Neural progenitor cell (in vitro differentiated cells): ENCODE results near the gene ADD3. TPM values are rescaled to one million over a fixed set of nuclear protein-coding genes. Genes with fewer than 3 reads are reported as not detected.
A peak's percentile ranks its signal among the peaks of the same experiment; 100 is the strongest.

Source experiments
- DNase-seq: peaks from one replicate; pipeline ENCODE4 v3.0.0-alpha.2; 2016; ENCODE audit warnings: low spot score
- H2AFZ ChIP-seq: fragments of 200-600 bp; sonication (generic); replicated peaks from 2 replicates; pipeline ENCODE4 v1.6.1; 2016; ENCODE audit warnings: antibody characterized with exemption
- H3F3A ChIP-seq: fragments of 200-600 bp; sonication (generic); 2 replicates; pipeline ENCODE4 v1.6.1; 2016; ENCODE audit warnings: antibody characterized with exemption, low read depth
- H3K27ac ChIP-seq: fragments of 200-600 bp; sonication (generic); 2 replicates; pipeline ENCODE4 v1.5.1; 2016; ENCODE audit warnings: mild to moderate bottlenecking
- H3K27me3 ChIP-seq: fragments of 200-600 bp; sonication (generic); 2 replicates; pipeline ENCODE4 v1.6.1; 2016; ENCODE audit warnings: mild to moderate bottlenecking, moderate library complexity
- H3K36me3 ChIP-seq: fragments of 200-600 bp; sonication (generic); 2 replicates; pipeline ENCODE4 v1.5.1; 2016
- H3K4me1 ChIP-seq: fragments of 200-600 bp; sonication (generic); 2 replicates; pipeline ENCODE4 v1.6.1; 2016; ENCODE audit warnings: mixed run types
- H3K4me2 ChIP-seq: fragments of 200-600 bp; sonication (generic); 2 replicates; pipeline ENCODE4 v1.6.1; 2016
- H3K4me3 ChIP-seq: fragments of 200-600 bp; sonication (generic); 2 replicates; pipeline ENCODE4 v1.5.1; 2016
- H3K79me2 ChIP-seq: fragments of 200-600 bp; sonication (generic); 2 replicates; pipeline ENCODE4 v1.6.1; 2016; ENCODE audit warnings: low read depth
- H3K9ac ChIP-seq: fragments of 200-600 bp; sonication (generic); 2 replicates; pipeline ENCODE4 v1.6.1; 2016
- H3K9me3 ChIP-seq: fragments of 200-600 bp; sonication (generic); 2 replicates; pipeline ENCODE4 v1.5.1; 2016; ENCODE audit warnings: low read depth
- H4K20me1 ChIP-seq: fragments of 200-600 bp; sonication (generic); 2 replicates; pipeline ENCODE4 v1.6.1; 2016; ENCODE audit warnings: low read depth
- H3K27ac Mint-ChIP-seq: 3 replicates; pipeline ENCODE4 v1.8.0; 2021; ENCODE audit warnings: mixed read lengths
- H3K27me3 Mint-ChIP-seq: 2 replicates; pipeline ENCODE4 v1.8.0; 2022; ENCODE audit warnings: low read depth, mild to moderate bottlenecking, inconsistent platforms, moderate library complexity, mixed read lengths; ENCODE audit not compliant: insufficient read depth
- H3K36me3 Mint-ChIP-seq: 3 replicates; pipeline ENCODE4 v1.8.0; 2021; ENCODE audit warnings: mixed read lengths
- H3K4me1 Mint-ChIP-seq: 3 replicates; pipeline ENCODE4 v1.8.0; 2021; ENCODE audit warnings: mixed read lengths
- H3K4me3 Mint-ChIP-seq: 3 replicates; pipeline ENCODE4 v1.8.0; 2021; ENCODE audit warnings: mild to moderate bottlenecking, moderate library complexity, mixed read lengths
- H3K9me3 Mint-ChIP-seq: 3 replicates; pipeline ENCODE4 v1.8.0; 2020; ENCODE audit warnings: mixed read lengths
- CTCF ChIP-seq: fragments of 200-600 bp; sonication (generic); IDR thresholded peaks from 2 replicates; pipeline ENCODE4 v1.5.1; 2017; ENCODE audit warnings: antibody characterized with exemption, mild to moderate bottlenecking
- EZH2 ChIP-seq: fragments of 200-600 bp; sonication (generic); IDR thresholded peaks from 2 replicates; pipeline ENCODE4 v1.6.1; 2017; ENCODE audit warnings: antibody characterized with exemption, mild to moderate bottlenecking, moderate library complexity
- EZH2phosphoT487 ChIP-seq: fragments of 200-600 bp; sonication (generic); IDR thresholded peaks from 2 replicates; pipeline ENCODE4 v1.6.1; 2017; ENCODE audit warnings: antibody characterized with exemption
- total RNA-seq: library from RNA; depleted of rRNA; stranded (reverse); fragments of >200 nt; gene quantifications from 2 replicates; pipeline ENCODE4 v1.2.3, GENCODE V29; 2015; ENCODE audit warnings: low replicate concordance

Gene ADD3
- total RNA-seq, 1 donor from 2014 or later, result 345 TPM

GRCh38 chr10:109963439-109963838 lies 44.3 kb upstream of the ADD3 start:
- Histone ChIP-seq H3K36me3 (no peaks in the 10 kb centered on the region), H3K4me2 (no peak overlapping the region), H3K27me3 (no peaks in the 10 kb centered on the region), H3F3A (no peaks in the 10 kb centered on the region), H4K20me1 (no peaks in the 10 kb centered on the region), H3K4me3 (no peak overlapping the region), H3K27ac (no peak overlapping the region), H3K4me1 (peaks cover 36% of the 10 kb centered on the region), H3K79me2 (no peaks in the 10 kb centered on the region), H3K9ac (no peak overlapping the region), H3K9me3 (no peaks in the 10 kb centered on the region), H2AFZ (no peak overlapping the region)
- H3K9me3 Mint-ChIP-seq, result no peaks in the 10 kb centered on the region
- DNase-seq, result no peak
- TF ChIP-seq EZH2phosphoT487 (no peak), CTCF (no peak), EZH2 (no peak)
- H3K4me3 Mint-ChIP-seq, result no peak overlapping the region
- no peak overlapping the region for H3K27ac Mint-ChIP-seq
- H3K27me3 Mint-ChIP-seq, result peaks cover 10% of the 10 kb centered on the region
- H3K4me1 Mint-ChIP-seq, result peaks cover 50% of the 10 kb centered on the region
- H3K36me3 Mint-ChIP-seq, result no peaks in the 10 kb centered on the region

- Histone ChIP-seq H3K36me3 (no peaks in the 10 kb centered on the region), H2AFZ (no peak overlapping the region), H3K27me3 (no peaks in the 10 kb centered on the region), H3K27ac (no peak overlapping the region), H3K9ac (no peak overlapping the region), H3K79me2 (no peaks in the 10 kb centered on the region), H3K4me3 (no peak overlapping the region), H3K4me2 (no peak overlapping the region), H3K9me3 (no peaks in the 10 kb centered on the region), H3K4me1 (peaks cover 36% of the 10 kb centered on the region), H3F3A (no peaks in the 10 kb centered on the region), H4K20me1 (no peaks in the 10 kb centered on the region)
- H3K36me3 Mint-ChIP-seq, result no peaks in the 10 kb centered on the region
- H3K4me1 Mint-ChIP-seq, result peaks cover 53% of the 10 kb centered on the region
- no peaks in the 10 kb centered on the region for H3K9me3 Mint-ChIP-seq
- peaks cover 10% of the 10 kb centered on the region for H3K27me3 Mint-ChIP-seq
- DNase-seq, result no peak
- no peak overlapping the region for H3K4me3 Mint-ChIP-seq
- no peak overlapping the region for H3K27ac Mint-ChIP-seq
- TF ChIP-seq CTCF (no peak), EZH2 (no peak), EZH2phosphoT487 (no peak)
Observed at GRCh38 chr10:109964318-109964717, 43.5 kb upstream of the ADD3 start.

GRCh38 chr10:109966961-109967738 lies 40.6 kb upstream of the ADD3 start:
- Mint-ChIP-seq H3K4me3 (peak overlapping the region; percentile 15), H3K4me1 (peaks cover 37% of the 10 kb centered on the region), H3K27ac (peak overlapping the region; percentile 87), H3K36me3 (no peaks in the 10 kb centered on the region), H3K27me3 (peaks cover 10% of the 10 kb centered on the region), H3K9me3 (no peaks in the 10 kb centered on the region)
- TF ChIP-seq EZH2phosphoT487, result no peak
- TF ChIP-seq EZH2, result no peak
- Histone ChIP-seq H4K20me1 (no peaks in the 10 kb centered on the region), H3K4me3 (no peak overlapping the region), H3K9ac (no peak overlapping the region), H3K4me2 (peak overlapping the region; percentile 21), H3K4me1 (peaks cover 20% of the 10 kb centered on the region), H3K9me3 (no peaks in the 10 kb centered on the region), H3F3A (no peaks in the 10 kb centered on the region), H3K27me3 (no peaks in the 10 kb centered on the region), H3K79me2 (no peaks in the 10 kb centered on the region), H2AFZ (peak overlapping the region; percentile 62), H3K27ac (no peak overlapping the region), H3K36me3 (no peaks in the 10 kb centered on the region)
- DNase-seq, result no peak

GRCh38 chr10:109967739-109968088 lies 40.1 kb upstream of the ADD3 start:
- H3K27ac ChIP-seq, result no peak overlapping the region
- H3K27ac Mint-ChIP-seq, result peak overlapping the region; percentile 87
- H3K4me2 ChIP-seq, result no peak overlapping the region

More at GRCh38 chr10:109967739-109968088, 40.1 kb upstream of the ADD3 start:
- DNase-seq, result no peak
- Mint-ChIP-seq H3K36me3 (no peaks in the 10 kb centered on the region), H3K4me3 (no peak overlapping the region), H3K27me3 (peaks cover 7% of the 10 kb centered on the region), H3K9me3 (no peaks in the 10 kb centered on the region), H3K4me1 (peaks cover 32% of the 10 kb centered on the region)
- no peaks in the 10 kb centered on the region for H4K20me1 ChIP-seq
- no peaks in the 10 kb centered on the region for H3K36me3 ChIP-seq
- H3F3A ChIP-seq, result no peaks in the 10 kb centered on the region
- H3K79me2 ChIP-seq, result no peaks in the 10 kb centered on the region
- no peak for TF ChIP-seq EZH2phosphoT487
- no peak for TF ChIP-seq EZH2
- TF ChIP-seq CTCF, result no peak
- no peaks in the 10 kb centered on the region for H3K27me3 ChIP-seq
- no peak overlapping the region for H2AFZ ChIP-seq
- no peak overlapping the region for H3K9ac ChIP-seq
- H3K9me3 ChIP-seq, result no peaks in the 10 kb centered on the region
- H3K4me3 ChIP-seq, result no peak overlapping the region
- H3K4me1 ChIP-seq, result peaks cover 15% of the 10 kb centered on the region
